Measurements from ENCODE around the gene SEMA4D. TPM values are rescaled to one million over a fixed set of nuclear protein-coding genes. Genes with fewer than 3 reads are reported as not detected.

SEMA4D gene
- total RNA-seq, 2 donors from 2014 or later, result 42.8 to 51.0 TPM

GRCh38 chr9:89512382-89512781 is 14.5 kb upstream of the SEMA4D start:
- WGBS, 2 experiments (ENCODE audit: insufficient coverage in 1 of 2, insufficient read length in 1 of 2), result 91 to 96% methylated on average over 6 to 7 of the region's 7 CpGs
- Mint-ChIP-seq H3K4me3 (no peak overlapping the region), H3K36me3 (ENCODE audit: low read depth) (no peaks in the 10 kb centered on the region), H3K27me3 (ENCODE audit: insufficient read depth) (peaks cover 1% of the 10 kb centered on the region), H3K4me1 (peaks cover 3% of the 10 kb centered on the region), H3K9me3 (no peaks in the 10 kb centered on the region), H3K27ac (no peak overlapping the region)
- Histone ChIP-seq H3K9me3 (ENCODE audit: control insufficient read depth, low read length) (no peaks in the 10 kb centered on the region), H3K27ac (ENCODE audit: low read depth, low read length) (no peak overlapping the region), H3K36me3 (ENCODE audit: control insufficient read depth, insufficient read depth, low read length) (no peaks in the 10 kb centered on the region), H3K4me1 (ENCODE audit: control insufficient read depth, insufficient read depth, low read length) (no peaks in the 10 kb centered on the region), H3K9ac (ENCODE audit: extremely low read depth, low read length, poor library complexity, severe bottlenecking) (no peak overlapping the region), H3K4me3 (ENCODE audit: low read length) (no peak overlapping the region), H3K27me3 (ENCODE audit: control insufficient read depth, insufficient read depth, low read length, poor library complexity, severe bottlenecking) (no peaks in the 10 kb centered on the region)
- DNase-seq, result no peak
- TF ChIP-seq CTCF (conservative IDR thresholded peaks at IDR 0.05), result no peak

DNA sequence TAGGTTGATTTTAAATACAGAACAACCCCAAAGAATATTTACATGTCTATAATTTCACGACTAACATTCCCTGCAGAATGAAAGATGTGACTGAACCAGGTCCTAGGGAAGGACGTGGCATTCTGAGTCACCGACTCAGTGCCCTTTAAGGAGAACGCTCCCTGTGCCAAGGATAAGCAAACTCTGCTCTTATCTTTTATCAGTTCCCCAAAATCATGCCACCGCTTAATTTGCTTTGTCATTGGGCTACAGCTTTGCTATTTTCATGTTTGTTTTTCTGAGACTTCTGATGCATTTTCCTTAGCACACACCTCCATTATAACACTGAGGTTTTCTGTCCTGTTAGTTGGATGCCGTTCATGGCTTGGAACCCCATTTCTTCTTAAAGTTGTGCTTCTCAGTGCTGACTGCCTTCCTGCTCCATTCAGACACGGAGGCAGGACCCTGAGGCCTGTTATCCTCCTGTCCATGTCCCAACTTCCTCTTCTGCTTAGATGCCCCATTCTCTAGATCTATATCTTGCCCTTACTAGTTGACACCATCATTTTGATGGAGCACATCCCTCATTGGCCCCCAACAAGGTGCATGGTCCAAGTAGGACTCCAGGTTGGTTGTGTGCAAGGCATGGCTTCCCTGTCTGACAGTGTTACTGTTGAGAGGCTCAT is 11.2 kb upstream of the SEMA4D start:
- Histone ChIP-seq H3K4me3 (ENCODE audit: low read length) (no peak overlapping the region), H3K27me3 (ENCODE audit: control insufficient read depth, insufficient read depth, low read length, poor library complexity, severe bottlenecking) (no peaks in the 10 kb centered on the region), H3K27ac (ENCODE audit: low read depth, low read length) (no peak overlapping the region), H3K36me3 (ENCODE audit: control insufficient read depth, insufficient read depth, low read length) (no peaks in the 10 kb centered on the region), H3K9ac (ENCODE audit: extremely low read depth, low read length, poor library complexity, severe bottlenecking) (no peak overlapping the region), H3K4me1 (ENCODE audit: control insufficient read depth, insufficient read depth, low read length) (no peaks in the 10 kb centered on the region), H3K9me3 (ENCODE audit: control insufficient read depth, low read length) (no peaks in the 10 kb centered on the region)
- TF ChIP-seq CTCF (conservative IDR thresholded peaks at IDR 0.05), result no peak
- peaks cover 3% of the 10 kb centered on the region for H3K4me1 Mint-ChIP-seq
- H3K36me3 Mint-ChIP-seq (ENCODE audit: low read depth), result no peaks in the 10 kb centered on the region
- 93 to 99% methylated on average over 7 of the region's 7 CpGs for WGBS, 2 experiments (ENCODE audit: insufficient coverage in 1 of 2, insufficient read length in 1 of 2)
- no peak for DNase-seq
- H3K9me3 Mint-ChIP-seq, result no peaks in the 10 kb centered on the region
- no peaks in the 10 kb centered on the region for H3K27me3 Mint-ChIP-seq (ENCODE audit: insufficient read depth)
- H3K4me3 Mint-ChIP-seq, result no peak overlapping the region
- H3K27ac Mint-ChIP-seq, result no peak overlapping the region

DNA sequence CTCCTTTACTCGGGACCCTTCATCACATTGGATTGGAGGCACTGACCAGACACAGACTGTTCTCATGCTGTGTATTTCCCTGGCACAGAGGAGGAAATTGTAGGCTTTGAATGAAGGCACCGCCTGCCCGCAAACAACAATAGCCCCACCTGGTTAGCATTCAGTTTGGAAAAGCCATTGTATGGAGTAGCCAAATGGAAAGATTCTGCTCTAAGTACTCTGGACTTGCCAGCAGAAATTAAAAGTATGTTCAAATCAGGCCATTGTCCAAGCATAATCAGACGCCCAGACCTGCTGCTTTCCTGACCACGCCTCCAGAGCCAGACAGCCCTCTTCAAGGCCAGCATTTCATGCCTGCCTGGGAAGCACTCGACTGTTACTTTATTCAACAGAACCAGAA is 8.0 kb upstream of the SEMA4D start:
- H3K36me3 ChIP-seq (ENCODE audit: control insufficient read depth, insufficient read depth, low read length), result no peaks in the 10 kb centered on the region
- H3K27ac ChIP-seq (ENCODE audit: low read depth, low read length), result peak overlapping the region; percentile 81
- H3K36me3 Mint-ChIP-seq (ENCODE audit: low read depth), result no peaks in the 10 kb centered on the region
- H3K4me1 Mint-ChIP-seq, result peaks cover 3% of the 10 kb centered on the region
- 75 to 88% methylated on average over 4 to 6 of the region's 6 CpGs for WGBS, 2 experiments (ENCODE audit: insufficient coverage in 1 of 2, insufficient read length in 1 of 2)
- no peak overlapping the region for H3K4me3 Mint-ChIP-seq
- H3K27me3 ChIP-seq (ENCODE audit: control insufficient read depth, insufficient read depth, low read length, poor library complexity, severe bottlenecking), result no peaks in the 10 kb centered on the region
- DNase-seq, result no peak
- H3K9ac ChIP-seq (ENCODE audit: extremely low read depth, low read length, poor library complexity, severe bottlenecking), result no peak overlapping the region
- H3K4me1 ChIP-seq (ENCODE audit: control insufficient read depth, insufficient read depth, low read length), result no peaks in the 10 kb centered on the region
- H3K4me3 ChIP-seq (ENCODE audit: low read length), result no peak overlapping the region
- no peaks in the 10 kb centered on the region for H3K27me3 Mint-ChIP-seq (ENCODE audit: insufficient read depth)
- H3K9me3 ChIP-seq (ENCODE audit: control insufficient read depth, low read length), result no peaks in the 10 kb centered on the region
- H3K9me3 Mint-ChIP-seq, result no peaks in the 10 kb centered on the region
- no peak for TF ChIP-seq CTCF (conservative IDR thresholded peaks at IDR 0.05)
- H3K27ac Mint-ChIP-seq, result no peak overlapping the region

Data from endodermal cell (in vitro differentiated cells).